UCSD-AML1 (cell line): ENCODE measurements around the gene PCDHGA5.
"Not testable (repeated sequence)": the region's sequence is repeated elsewhere in the genome, so short reads cannot be mapped to it uniquely, and the experiment has no call there.

Source experiments
- DNase-seq: peaks from one replicate; lab custom pipeline; 2025; ENCODE audit not compliant: unreplicated experiment; lab: John Stamatoyannopoulos, UW

The PCDHGA5 gene

GRCh38 chr5:141412854-141413539 lies 49.0 kb downstream of the PCDHGA5 start, which contains the start of gene PCDHGA10:
PCDHGA10 (plus strand) TSS chr5:141412987; CDS start chr5:141413176, 189 bp downstream.
- DNase-seq = peak; percentile 23

GRCh38 chr5:141413540-141414069 lies 49.6 kb downstream of the PCDHGA5 start:
- no peak for DNase-seq

GRCh38 chr5:141414548-141415274 lies 50.7 kb downstream of the PCDHGA5 start:
- not testable (repeated sequence) for DNase-seq

GRCh38 chr5:141415275-141415618 lies 51.3 kb downstream of the PCDHGA5 start:
- not testable (repeated sequence) for DNase-seq
